HuH-7 (cell line): ENCODE data around the gene ST3GAL4.

Source experiments
- DNase-seq: peaks from one replicate; pipeline ENCODE4 v3.0.0; 2011; ENCODE audit warnings: low spot score

Gene ST3GAL4

GRCh38 chr11:126426820-126427749 is 71.6 kb downstream of the ST3GAL4 start:
- no peak for DNase-seq

DNA sequence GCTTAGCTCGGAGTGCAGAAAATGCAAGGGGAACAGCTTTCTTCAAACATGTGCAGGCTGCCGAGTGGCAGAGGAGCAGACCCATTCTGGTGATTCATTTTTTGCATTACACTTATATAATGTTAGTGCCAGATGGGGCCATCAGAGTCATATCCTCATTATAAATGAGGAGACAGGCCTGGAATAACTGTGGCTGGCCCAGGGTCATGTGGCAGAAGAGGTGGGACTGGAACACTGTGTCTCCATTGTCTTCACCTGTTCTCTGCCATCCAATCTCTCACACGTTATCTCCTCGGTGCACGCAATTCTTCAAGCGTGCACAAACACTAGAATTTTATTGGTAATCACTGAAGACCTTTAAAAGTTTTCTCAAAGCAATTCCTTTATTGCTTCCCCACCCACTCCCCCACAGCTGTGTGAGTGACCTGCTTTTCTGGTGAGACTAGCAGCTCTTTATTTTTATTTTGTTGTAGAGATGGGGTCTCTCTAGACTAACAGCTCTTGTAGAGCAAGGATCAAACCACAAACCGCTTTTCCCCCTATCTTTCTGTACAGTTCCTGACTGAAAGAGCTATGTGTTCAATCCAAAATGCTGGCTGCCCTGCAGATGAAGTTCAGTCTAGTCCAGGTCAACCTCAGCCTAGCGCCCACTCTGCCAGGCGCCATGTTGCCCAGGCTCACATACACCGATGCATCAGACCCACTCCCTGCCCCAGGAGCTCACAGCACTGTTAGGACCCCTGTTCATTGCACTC is 75.3 kb downstream of the ST3GAL4 start:
- DNase-seq: no peak

- DNase-seq: no peak
Measured at GRCh38 chr11:126431401-126432064, 76.0 kb downstream of the ST3GAL4 start.

- DNase-seq: no peak
Measured at GRCh38 chr11:126432065-126432461, 76.6 kb downstream of the ST3GAL4 start.

GRCh38 chr11:126432525-126432924 is 77.0 kb downstream of the ST3GAL4 start:
- DNase-seq: no peak

DNA sequence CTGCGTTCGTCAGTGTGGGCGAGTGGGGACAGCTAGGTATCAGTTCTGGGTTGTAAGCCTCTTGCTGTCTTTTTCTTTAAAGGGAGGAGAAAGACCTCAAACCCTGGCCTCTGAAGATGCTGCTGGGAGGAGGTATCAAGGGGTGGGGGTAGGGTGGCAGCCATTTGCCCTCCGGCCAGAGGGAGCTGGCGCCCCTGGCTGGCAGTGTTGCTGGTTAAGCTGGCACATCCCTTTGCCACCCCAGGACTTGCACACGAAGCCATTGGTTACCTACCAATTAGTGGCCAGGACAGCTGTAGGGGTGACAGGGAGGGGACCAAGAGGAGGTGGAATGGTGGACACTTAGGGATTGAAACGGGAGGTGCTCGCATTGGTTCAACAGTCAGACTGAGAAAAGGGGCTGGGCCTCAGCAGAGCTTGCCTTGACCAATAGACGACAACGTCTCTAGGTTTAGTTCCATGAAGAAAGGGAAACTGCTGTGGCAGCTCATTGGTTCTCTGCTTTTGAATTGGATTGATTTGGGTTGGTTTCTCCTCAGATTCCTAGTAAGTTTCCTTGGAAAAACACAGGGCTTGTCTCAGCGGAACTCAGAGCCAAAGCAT is 77.9 kb downstream of the ST3GAL4 start:
- DNase-seq: no peak

DNA sequence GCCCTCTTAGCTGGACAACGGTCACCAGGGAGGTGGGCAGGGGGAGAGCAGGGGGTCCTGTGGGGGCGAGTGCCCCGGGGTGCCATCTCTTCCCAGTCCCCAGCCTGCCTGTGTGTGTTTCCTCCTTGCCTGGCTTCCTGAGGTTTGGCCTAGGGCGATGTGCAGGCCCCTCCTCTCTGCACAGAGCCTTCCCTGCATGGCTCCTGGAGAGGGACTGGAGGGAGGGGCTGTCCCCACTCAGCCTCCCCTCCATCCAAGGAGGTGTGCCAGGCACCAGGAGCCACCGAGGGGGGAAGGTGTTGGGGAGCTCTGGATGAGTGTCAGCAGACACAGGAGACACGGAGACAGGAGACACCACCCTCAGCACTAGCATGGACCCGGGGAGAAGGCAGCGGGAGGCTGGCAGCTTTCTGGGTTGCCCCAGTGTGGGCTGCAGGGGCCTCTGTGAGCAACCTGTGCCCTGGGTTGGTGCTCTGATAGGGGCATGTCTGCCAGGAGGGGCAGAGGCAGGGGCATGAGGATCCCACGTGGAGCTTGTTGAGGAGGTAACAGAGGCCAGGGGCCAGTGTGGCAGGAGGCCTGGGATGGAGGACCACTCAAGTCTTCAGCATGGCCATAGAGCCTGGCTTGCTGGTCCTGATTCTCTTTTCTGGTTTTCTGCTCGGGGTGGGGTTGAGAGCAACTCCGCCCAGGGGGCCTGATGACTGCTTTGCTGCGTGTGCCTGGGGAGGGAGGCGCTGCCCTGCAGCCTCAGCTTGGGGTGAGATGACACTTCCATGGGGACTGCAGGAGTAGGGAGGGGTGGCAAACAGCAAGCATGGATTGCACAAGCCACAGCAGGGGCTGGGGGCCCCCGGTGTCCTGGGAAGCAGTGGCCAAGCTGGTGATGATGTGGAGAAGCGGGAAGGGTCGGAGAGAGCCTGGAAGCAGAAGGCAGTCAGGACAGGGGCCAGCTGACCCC is 78.8 kb downstream of the ST3GAL4 start:
- DNase-seq: no peak

GRCh38 chr11:126434950-126435335 is 79.5 kb downstream of the ST3GAL4 start:
- no peak for DNase-seq

DNA sequence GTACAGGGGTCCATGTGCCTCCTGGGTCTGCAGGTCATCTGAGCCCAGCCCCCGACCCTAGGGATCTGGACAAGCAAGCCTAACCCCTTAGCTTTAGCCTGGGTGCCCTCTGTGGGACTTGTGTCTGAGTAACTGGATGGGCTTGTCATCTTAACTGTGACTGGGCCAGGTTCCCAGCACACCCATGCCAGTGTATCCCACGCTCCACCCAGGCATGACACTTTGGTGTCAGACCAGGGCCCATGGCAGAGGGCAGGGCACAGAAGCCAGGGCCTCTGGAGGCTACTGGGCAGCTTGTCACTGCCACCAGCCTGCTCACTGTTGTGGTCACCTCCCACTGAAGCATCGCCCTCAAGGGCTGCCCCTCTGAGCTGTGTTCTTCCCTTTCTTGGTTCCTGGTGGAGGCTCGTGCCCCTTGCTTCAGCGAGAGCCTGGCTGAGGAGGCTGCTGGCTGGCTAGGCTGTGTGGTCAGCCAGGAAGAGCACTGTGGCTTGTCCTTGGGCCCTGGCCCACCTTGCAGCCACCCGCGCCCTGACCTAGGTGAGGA is 80.8 kb downstream of the ST3GAL4 start:
- no peak for DNase-seq

DNA sequence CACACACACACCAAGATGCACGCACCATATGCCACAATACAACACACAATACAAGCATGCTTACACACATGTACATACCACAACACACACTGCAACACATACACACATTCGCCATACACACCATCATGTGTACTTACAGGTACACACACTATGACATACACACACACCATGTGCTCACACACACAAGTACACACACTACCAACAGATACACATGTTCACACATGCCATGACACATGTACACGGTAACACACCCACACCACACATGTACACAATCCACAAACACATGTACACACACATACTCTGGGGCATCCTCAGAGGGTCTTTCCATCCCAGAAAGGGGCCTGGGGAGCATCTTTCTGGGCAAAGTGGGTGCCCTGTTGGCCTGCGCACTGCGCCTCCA is 82.2 kb downstream of the ST3GAL4 start:
- no peak for DNase-seq

GRCh38 chr11:126438272-126438671 is 82.8 kb downstream of the ST3GAL4 start:
- no peak for DNase-seq

GRCh38 chr11:126438691-126439090 is 83.2 kb downstream of the ST3GAL4 start:
- no peak for DNase-seq

- no peak for DNase-seq
Measured at GRCh38 chr11:126440276-126440675, 84.8 kb downstream of the ST3GAL4 start.

DNA sequence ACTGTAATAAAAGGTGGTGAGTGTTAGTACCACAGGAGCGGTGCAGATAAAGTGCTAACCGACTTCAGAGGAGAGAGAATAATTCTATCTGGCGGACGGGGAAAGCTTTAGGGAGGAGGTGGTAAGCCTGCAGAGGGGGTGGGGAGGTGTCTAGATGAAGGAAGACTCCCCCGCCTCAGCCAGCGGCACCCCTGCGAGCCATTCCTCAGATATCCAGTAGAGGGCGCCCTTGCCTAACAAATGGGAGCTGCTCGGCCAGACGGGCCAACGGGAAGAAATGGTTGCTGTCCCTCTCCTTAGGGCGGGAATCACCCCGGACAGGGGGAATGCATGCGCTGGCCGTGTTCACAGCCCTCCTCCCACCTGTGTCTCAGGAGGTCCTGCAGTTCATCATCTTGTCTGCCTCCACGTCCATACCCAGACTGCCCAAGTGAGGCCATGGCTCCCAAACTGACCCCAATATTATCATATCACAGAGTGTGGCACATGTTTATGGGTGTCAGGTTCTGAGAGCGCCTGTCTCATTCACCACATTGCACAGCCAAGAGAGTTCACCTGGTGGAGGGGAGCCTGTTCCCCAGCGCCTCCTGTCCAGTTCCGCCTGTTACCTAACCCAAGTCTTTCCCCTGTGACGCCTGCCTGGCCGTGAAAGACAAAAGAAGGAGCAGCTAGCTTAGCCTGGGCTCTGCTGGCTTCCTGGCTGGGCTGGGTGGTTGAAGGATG is 85.5 kb downstream of the ST3GAL4 start:
- DNase-seq: peak; percentile 93

- no peak for DNase-seq
Measured at GRCh38 chr11:126443120-126443519, 87.6 kb downstream of the ST3GAL4 start.

DNA sequence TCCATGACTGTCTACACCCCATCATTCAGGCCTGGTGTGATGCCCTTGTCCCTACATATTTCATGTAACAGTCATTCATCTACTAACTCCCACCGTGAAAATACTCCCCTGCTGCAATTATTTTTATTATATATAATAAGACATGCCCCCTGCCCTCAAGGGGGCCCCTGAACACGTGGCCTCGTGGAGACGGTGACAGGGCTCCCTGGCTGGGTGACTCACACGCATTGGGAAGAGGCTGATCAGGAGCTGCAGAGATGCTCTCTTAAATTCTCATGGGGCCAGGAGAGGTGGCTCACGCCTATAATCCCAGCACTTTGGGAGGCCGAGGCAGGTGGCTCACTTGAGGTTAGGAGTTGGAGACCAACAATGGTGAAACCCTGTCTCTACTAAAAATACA is 88.6 kb downstream of the ST3GAL4 start:
- no peak for DNase-seq

DNA sequence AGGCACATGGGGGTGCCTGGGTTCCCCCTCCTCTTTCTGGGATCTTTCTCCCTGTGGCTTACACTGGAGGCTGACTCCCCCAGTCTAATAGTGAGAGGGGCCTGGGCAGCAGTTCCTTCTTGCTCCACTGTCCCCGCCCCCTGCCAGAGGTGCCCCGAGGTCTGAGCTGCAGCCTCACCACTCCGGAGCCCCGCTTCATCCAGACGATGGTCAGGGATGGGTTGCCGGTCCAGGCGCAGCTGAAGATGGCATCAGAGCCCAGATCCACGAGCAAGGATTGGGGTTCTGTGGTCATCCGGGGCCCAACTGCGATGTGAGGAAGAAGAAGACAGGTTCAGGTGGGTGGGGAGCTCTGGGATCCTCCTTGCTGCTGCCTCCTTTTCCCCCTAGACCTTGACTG is 91.1 kb downstream of the ST3GAL4 start:
- no peak for DNase-seq

GRCh38 chr11:126450198-126450597 is 94.7 kb downstream of the ST3GAL4 start:
- DNase-seq: no peak

- DNase-seq: no peak
Measured at GRCh38 chr11:126450806-126451205, 95.3 kb downstream of the ST3GAL4 start.

GRCh38 chr11:126451211-126451802 is 95.8 kb downstream of the ST3GAL4 start:
- DNase-seq: no peak
